ENCODE results near the gene SCMH1.

GRCh38 chr1:41020654-41021053 is 221.5 kb downstream of the SCMH1 start:
- TF ChIP-seq ATF3 (IDR thresholded peaks at IDR 0.05), result no peak
- TF ChIP-seq CTCF (IDR thresholded peaks at IDR 0.05; ENCODE audit: low read depth, low read length, missing input control), result no peak
- no peak for TF ChIP-seq JUND (IDR thresholded peaks at IDR 0.05)
- no peak for TF ChIP-seq GABPA (IDR thresholded peaks at IDR 0.05 in 1 of 2, conservative IDR thresholded peaks at IDR 0.05 in 1 of 2)
